GM18873 (cell line): ENCODE data around the gene C1orf52.

ENCODE experiments used
- ATAC-seq: cut with Tn5 transposase; IDR thresholded peaks from one replicate; pipeline ENCODE4 v1.9.1; 2021; ENCODE audit warnings: mild to moderate bottlenecking, moderate library complexity, moderate number of reproducible peaks; ENCODE audit not compliant: unreplicated experiment, low FRiP score

Gene C1orf52

GRCh38 chr1:85201340-85202091 is 57.9 kb downstream of the C1orf52 start:
- ATAC-seq = peak; percentile 35

GRCh38 chr1:85200463-85201339 is 58.8 kb downstream of the C1orf52 start, which contains the start of gene SYDE2:
Gene SYDE2, minus strand, starts transcription at chr1:85201016. Its CDS starts 20 bp downstream, at chr1:85200996.
- peak; percentile 71 for ATAC-seq
